K562 (cell line): ENCODE results near the gene GIGYF1. TPM values are rescaled to one million over a fixed set of nuclear protein-coding genes. Genes with fewer than 3 reads are reported as not detected.
A peak's percentile ranks its signal among the peaks of the same experiment; 100 is the strongest.

Experiments used
- EP300 ChIP-seq: IDR thresholded peaks from 2 replicates; pipeline ENCODE4 v1.6.1; 2012; ENCODE audit warnings: low read length, improper control_type of control experiment
- HCFC1 ChIP-seq: IDR thresholded peaks from 2 replicates; pipeline ENCODE4 v1.6.1; 2012; ENCODE audit warnings: low read depth, low read length, improper control_type of control experiment
- KAT7 ChIP-seq: sonication (generic); formaldehyde crosslinking; IDR thresholded peaks from 2 replicates; pipeline ENCODE4 v1.8.0; 2022; ENCODE audit warnings: missing genetic modification reagents, mild to moderate bottlenecking, borderline replicate concordance
- PHF8 ChIP-seq: fragments of 200-600 bp; sonication (generic); IDR thresholded peaks from 2 replicates; pipeline ENCODE4 v1.6.1; 2012; ENCODE audit warnings: mixed run types, mild to moderate bottlenecking, inconsistent platforms, low read length, moderate library complexity, borderline replicate concordance
- RBBP5 ChIP-seq: fragments of 200-600 bp; sonication (generic); IDR thresholded peaks from 2 replicates; pipeline ENCODE4 v1.6.1; 2012; ENCODE audit warnings: borderline replicate concordance, mild to moderate bottlenecking, low read length, control low read depth, inconsistent platforms; ENCODE audit not compliant: insufficient read depth, poor library complexity, severe bottlenecking
- RBM17 ChIP-seq: fragments of 200-400 bp; formaldehyde crosslinking; IDR thresholded peaks from 2 replicates; pipeline ENCODE4 v1.6.1; 2017; ENCODE audit warnings: low read depth, mild to moderate bottlenecking, low read length, borderline replicate concordance
- U2AF1 ChIP-seq: fragments of 200-400 bp; formaldehyde crosslinking; optimal IDR thresholded peaks from 2 replicates; pipeline ENCODE3; 2017; ENCODE audit warnings: mild to moderate bottlenecking, low read depth, low read length, moderate library complexity
- ZFP36 ChIP-seq: fragments of 150-350 bp; IDR thresholded peaks from 2 replicates; pipeline ENCODE4 v1.6.1; 2018; ENCODE audit warnings: low read length, low read depth; ENCODE audit not compliant: partially characterized antibody
- ZNF121 ChIP-seq: sonication (generic); formaldehyde crosslinking; conservative IDR thresholded peaks from 2 replicates; pipeline ENCODE4 v1.8.0; 2022; ENCODE audit warnings: missing genetic modification reagents
- ZNF583 ChIP-seq: fragments of 250-450 bp; sonication (Bioruptor Pico); IDR thresholded peaks from 2 replicates; pipeline ENCODE4 v1.4.0; 2020
- ZNF639 ChIP-seq, 2 experiments: fragments of 200-800 bp in 1 of 2; sonication (Bioruptor generic) in 1 of 2; sonication (generic) in 1 of 2; formaldehyde crosslinking in 1 of 2; IDR thresholded peaks in 1 of 2; conservative IDR thresholded peaks in 1 of 2; 2 replicates each; pipeline versions ENCODE4 v1.5.0 to v1.6.1; 2016 to 2020; ENCODE audit warnings: missing compliant biosample characterization in 1 of 2, missing genetic modification characterization in 1 of 2, missing genetic modification reagents in 1 of 2
- polyA plus RNA-seq, 8 experiments: library from polyadenylated mRNA; depleted of rRNA in 4 of 8; stranded (reverse) in 5 of 8; unstranded in 3 of 8; fragments of >200 nt; fragmentation: Nextera tagmentation in 2 of 8; fragmentation: Illumina TruSeq in 1 of 8; extraction: Ambion mirVana in 2 of 8; extraction: Trizol in 1 of 8; gene quantifications; 2 replicates each; pipeline versions ENCODE4 v1.2.1 to v1.2.3, GENCODE V29; 2011 to 2014; ENCODE audit warnings: inconsistent platforms in 1 of 8, missing spikeins in 1 of 8
- total RNA-seq, 7 experiments: library from RNA; depleted of rRNA in 6 of 7; stranded (reverse); fragments of >200 nt in 6 of 7; fragmentation: Illumina TruSeq in 2 of 7; extraction: Trizol in 2 of 7; gene quantifications; 2 replicates each; pipeline versions ENCODE4 v1.2.1 to v1.2.3, GENCODE V29; 2011 to 2021; ENCODE audit warnings: low replicate concordance in 1 of 7
- TF ChIP-seq, protein P1 (sequence below): fragments of 450-650 bp; conservative IDR thresholded peaks from 2 replicates; pipeline ENCODE4 v1.6.1; 2016; ENCODE audit warnings: missing genetic modification characterization, low read depth, mild to moderate bottlenecking, missing compliant biosample characterization, moderate library complexity
- TF ChIP-seq, protein P2 (sequence below): sonication (generic); formaldehyde crosslinking; IDR thresholded peaks from 2 replicates; pipeline ENCODE4 v1.8.0; 2022; ENCODE audit warnings: missing genetic modification reagents, mild to moderate bottlenecking, moderate library complexity, borderline replicate concordance

GIGYF1 gene
- total and polyA plus RNA-seq, 9 of the 15 experiments (the other 6 are each of a cell fraction or from before 2014, with no cell fraction given), result 0.56 to 76.2 (median 16.8) TPM

- TF ChIP-seq, protein P1, sequence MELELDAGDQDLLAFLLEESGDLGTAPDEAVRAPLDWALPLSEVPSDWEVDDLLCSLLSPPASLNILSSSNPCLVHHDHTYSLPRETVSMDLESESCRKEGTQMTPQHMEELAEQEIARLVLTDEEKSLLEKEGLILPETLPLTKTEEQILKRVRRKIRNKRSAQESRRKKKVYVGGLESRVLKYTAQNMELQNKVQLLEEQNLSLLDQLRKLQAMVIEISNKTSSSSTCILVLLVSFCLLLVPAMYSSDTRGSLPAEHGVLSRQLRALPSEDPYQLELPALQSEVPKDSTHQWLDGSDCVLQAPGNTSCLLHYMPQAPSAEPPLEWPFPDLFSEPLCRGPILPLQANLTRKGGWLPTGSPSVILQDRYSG (tag), result 0 out of 2 replicates have a peak, but pooled peaks have one; percentile 38
- no peak for TF ChIP-seq RBM17
- 0 out of 2 replicates have a peak, but pooled peaks have one; percentile 4 for TF ChIP-seq EP300
- TF ChIP-seq ZNF639 (CRISPR knock-in tag; conservative IDR thresholded peaks at IDR 0.05 in 1 of 2, IDR thresholded peaks at IDR 0.05 in 1 of 2), result 0 out of 4 replicates have a peak, but pooled peaks of 1 of the 2 experiments have one; percentile 9
- no peak for TF ChIP-seq ZNF121
- TF ChIP-seq HCFC1, result no peak
- TF ChIP-seq KAT7 (CRISPR knock-in tag), result 0 out of 2 replicates have a peak, but pooled peaks have one; percentile 17
- TF ChIP-seq ZNF583 (CRISPR knock-in tag), result no peak
- TF ChIP-seq U2AF1, result no peak
- TF ChIP-seq, protein P2, sequence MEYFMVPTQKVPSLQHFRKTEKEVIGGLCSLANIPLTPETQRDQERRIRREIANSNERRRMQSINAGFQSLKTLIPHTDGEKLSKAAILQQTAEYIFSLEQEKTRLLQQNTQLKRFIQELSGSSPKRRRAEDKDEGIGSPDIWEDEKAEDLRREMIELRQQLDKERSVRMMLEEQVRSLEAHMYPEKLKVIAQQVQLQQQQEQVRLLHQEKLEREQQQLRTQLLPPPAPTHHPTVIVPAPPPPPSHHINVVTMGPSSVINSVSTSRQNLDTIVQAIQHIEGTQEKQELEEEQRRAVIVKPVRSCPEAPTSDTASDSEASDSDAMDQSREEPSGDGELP (CRISPR knock-in tag), result peak; percentile 69
- peak; percentile 48 for TF ChIP-seq RBBP5
- no peak for TF ChIP-seq ZFP36
- TF ChIP-seq PHF8, result peak; percentile 8; the same call in 1 of the 2 replicates
These were observed 52.1 kb downstream of the GIGYF1 start (continued) for GRCh38 chr7:100641860-100642533.
